Measurements from ENCODE around the gene ASTN2.

ASTN2 gene

DNA sequence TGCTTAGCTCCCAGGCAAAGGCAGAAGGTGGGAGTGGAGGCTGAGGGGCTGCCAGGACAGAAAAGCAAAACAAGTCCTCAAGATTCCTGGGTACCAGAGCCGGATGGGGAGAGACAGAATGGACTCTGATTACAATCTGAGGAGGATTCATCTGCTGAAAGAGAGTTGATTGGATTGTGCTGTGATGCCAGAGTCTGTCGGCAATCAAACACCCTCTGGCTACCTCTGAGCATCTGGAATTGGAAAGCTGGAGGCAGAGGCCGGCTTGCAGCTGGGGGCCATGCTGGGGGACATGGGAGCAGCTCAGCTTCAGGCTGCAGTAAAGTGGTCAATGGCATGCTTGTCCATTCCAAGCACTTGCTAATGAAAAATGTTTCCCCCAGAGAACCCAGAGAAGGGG lies 59.3 kb downstream of the ASTN2 start:
- no peak for DNase-seq (ENCODE audit: low spot score)

DNA sequence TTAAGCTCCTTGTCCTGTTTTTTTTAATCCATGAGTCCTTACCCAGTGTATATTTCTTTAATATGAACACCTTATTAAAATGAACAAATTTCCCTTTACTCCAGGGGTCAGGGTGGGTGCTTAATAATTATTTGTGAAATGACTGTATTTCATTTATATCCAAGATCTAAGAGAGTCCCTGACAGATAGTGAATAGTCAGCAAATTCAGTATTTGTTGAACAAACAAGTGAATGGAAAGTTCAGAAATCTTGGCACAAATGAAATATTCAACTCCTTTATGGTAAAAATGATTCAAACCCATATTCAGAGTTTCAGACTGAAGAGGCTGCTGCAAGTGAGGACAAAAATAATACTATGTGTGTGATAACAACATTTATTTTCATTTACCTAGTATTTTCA lies 59.9 kb downstream of the ASTN2 start:
- no peak for DNase-seq (ENCODE audit: low spot score)

DNA sequence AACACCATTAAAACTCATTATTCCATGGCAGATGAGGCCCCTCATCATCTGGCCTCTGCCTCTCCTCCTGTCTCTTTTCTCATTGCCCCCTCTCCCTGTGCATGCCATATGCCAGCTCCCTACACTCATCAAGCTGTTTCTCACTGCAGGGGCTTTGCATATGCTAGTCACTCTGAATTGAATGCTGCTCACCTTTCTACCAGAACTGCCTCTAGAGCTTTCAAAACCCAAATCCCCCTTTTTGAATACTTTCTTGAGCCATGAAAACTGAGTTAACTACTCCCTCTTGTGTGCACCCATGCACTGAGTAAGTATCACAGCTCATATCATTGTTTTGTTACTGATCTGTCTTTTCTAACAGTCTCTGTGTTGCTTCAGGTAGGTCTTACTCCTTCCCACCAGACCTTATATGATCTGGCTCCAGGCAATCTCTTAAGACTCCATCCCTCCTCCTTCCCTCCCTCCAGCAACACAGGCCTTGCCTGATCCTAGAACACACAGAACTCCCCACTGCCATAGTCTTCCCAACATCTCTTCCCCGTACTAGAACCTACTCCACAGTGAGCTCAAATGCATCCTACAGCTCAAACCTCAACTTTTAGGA lies 60.5 kb downstream of the ASTN2 start:
- DNase-seq (ENCODE audit: low spot score): no peak

DNA sequence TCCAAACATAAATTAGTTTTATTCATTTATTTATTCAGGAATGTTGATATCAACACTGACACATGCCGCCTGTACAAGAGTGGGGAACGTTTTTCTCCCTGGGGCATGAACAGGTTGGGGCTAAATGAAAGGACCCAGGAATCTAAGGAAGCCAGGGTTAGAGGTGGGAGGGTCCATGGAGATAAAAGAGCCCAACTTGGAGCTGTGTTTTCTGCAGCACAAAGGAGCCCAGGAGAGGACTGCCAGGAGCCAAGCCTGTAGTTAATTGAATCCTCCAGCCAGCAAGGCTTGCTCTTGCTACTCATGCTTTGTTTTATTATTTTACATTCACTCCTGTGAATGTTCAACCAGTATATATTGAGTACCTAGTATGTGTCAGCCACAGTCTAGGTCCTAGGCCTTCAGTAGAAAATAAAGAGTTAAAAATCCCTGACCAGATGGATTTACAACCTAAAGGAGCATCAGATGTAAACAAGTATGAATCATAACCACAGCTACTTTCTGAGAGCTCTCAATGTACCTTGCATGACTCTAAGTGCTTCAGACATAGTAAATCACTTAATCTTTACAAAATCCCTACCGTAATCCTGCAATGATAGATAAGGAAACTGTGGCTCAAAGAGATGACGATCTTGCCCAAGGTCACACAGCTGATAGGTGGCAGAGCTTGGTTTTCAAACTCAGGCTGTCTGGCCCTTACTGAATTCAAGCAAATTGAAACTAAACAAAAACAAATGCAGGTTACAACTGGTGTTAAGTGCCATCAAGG lies 69.8 kb downstream of the ASTN2 start:
- no peak for DNase-seq (ENCODE audit: low spot score)

DNA sequence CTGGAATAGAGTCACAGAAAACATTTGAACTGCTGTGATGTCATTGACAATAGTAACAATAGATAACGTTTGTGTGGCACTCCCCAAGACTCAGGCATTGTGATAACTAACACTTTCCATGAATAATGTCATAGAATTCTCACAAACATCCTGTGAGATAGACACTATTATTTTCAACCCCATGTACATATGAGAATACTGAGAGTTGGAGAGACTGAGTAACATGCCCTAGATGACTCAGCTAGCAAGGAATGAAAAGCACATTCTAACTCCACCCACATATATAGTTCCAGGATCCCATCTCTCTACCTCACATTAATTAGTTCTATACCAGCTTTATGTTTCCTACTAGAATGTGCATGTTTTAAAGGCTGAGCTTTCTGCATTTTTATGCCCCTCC lies 71.4 kb downstream of the ASTN2 start:
- DNase-seq (ENCODE audit: low spot score): no peak

DNA sequence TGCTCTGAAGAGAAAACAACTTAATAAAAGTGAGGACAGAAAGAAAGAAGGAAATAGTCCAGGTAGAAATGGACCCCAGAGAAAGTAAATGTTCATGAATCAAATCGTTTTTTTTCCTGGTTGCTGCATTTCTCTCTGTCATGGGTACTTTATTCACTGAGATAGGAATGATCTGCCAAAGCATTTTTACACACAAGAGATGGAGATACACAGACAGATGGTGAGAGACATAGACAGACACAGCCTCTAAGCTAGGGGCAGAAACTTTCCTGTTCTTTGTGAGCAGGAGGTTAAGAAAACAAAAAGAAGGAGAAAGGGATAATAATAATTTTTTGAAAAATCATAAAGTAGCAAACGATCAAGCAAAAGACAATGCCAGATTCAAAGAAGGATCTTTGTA lies 73.7 kb downstream of the ASTN2 start:
- DNase-seq (ENCODE audit: low spot score): no peak

DNA sequence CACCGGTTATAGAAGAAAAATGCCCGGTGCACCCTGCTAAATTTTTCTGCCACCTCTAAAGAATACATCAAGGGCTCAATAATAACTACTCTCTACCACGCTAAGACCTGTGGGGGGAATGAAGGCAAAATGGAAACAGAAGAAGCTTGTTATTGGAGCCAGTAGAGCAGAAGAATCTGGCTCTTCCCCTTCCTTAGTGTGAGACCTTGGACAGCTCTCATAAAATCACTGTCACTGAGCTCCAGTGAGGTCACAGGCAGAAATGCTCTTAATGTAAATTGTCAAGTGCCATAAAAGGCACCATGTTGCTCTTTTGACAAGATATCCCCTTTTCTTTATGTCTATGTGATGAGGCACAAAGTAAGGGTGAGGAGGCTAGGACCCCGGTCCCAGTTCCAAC lies 74.4 kb downstream of the ASTN2 start:
- no peak for DNase-seq (ENCODE audit: low spot score)

DNA sequence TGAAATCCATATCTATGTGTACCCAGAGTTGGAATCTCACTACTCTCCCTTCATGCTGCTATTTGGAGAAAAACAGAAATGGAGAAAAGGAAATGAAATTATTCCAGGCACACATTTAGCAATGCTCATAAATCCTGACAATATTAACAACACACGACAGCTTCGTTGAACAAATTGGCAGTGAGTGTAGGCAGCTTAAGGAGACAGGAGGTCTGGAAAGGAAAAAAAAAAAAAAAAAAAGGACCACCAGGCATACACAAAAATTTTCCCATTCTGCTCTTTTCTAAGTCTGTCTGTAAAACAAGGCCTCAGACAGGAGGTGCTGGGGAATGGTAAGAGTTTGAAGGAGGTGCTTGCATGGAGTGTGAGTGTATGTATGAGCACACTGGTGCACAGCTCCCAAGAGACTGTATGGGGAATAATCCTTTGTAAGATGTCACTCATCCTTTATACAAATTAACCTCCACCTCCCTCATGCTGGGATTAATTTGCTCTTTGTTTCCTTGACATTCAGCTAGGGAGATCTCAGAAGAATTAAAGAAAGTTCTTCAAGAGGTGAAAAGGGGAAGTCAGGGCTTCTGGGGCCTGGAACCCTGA lies 78.9 kb downstream of the ASTN2 start:
- no peak for DNase-seq (ENCODE audit: low spot score)

DNA sequence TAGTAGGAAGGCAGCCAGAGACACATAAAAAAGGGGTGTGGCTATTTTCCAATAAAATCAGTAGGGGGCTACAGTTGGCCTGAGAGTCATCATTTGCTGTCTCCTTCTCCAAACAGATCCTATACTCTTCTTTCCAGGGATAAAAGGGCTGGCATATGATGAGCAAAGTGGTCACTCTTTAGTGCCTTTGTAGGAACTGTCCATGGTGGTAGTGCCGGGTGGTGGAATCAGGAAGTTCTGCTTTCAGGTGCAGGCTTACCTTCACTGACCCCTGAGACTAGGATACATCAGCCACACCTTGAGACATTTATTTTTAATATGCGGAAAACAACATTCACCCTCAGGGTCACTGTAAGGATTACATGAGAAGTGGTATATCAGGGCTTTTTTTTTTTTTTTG lies 80.8 kb downstream of the ASTN2 start:
- no peak for DNase-seq (ENCODE audit: low spot score)

DNA sequence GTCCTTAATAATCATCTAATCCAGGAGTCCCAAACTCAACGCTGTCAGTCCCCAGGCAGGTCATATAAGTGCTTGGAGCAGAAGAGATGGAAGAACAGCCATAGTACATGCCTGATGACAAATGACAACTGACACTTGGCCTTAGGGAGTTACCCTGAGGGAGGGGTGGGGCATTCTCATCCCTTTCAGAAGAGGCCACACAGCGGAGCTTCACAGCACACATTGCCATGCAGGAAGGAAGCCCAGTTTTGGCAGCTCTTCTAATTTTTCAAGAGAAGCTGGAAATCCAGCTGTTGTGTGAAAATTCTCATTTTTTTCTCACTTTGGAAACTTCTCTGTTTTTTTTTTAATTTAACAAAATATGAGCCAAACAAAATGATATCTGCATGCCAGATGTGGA lies 89.0 kb downstream of the ASTN2 start:
- DNase-seq (ENCODE audit: low spot score): no peak

DNA sequence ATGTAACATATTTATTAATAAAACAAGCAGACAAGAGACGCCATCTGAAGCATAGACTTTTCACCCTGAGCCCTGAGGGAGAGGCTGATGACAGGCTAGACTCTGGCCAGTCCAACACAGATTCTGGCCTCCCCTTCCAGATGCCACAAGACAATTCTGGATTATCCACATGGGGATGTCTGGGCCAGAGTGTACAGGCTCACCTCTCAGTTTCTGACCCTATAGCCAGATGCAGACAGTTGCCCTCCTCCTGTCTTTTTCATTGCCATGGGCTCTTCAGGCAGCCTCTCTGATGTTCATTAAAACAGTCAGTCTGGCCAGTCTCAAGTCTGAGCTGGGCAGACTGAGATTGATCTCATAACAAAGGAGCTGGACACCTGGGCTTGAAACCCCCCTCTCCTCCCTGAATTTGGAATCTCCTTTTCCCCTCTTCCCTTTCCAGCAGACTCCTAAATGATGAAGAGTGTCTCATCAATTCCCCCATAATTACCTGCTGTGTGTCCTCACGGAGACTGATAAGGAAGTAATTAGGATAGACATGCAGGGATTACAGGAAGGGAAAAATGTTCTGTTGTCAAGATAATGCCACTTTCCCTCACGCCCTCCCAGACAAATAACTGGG lies 89.6 kb downstream of the ASTN2 start:
- DNase-seq (ENCODE audit: low spot score): no peak

DNA sequence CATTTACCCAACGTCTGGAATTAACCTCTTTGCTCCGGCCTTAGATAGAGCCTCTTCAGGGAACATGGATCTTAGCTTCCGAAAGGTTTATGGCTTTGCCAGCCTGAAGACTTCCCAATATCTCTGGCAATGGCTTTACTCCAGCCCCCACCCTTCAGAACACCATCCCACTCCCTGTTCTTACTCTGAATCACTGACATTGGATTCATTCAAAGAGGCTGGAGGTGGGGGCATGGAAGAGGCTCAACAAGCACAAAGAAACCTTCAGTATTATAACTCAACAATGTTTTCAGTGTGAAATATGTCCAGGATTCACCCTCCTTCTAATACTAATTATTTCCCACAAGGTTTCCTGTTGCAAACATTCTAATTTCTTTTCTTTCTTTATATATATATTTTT lies 91.5 kb downstream of the ASTN2 start:
- DNase-seq (ENCODE audit: low spot score): no peak

DNA sequence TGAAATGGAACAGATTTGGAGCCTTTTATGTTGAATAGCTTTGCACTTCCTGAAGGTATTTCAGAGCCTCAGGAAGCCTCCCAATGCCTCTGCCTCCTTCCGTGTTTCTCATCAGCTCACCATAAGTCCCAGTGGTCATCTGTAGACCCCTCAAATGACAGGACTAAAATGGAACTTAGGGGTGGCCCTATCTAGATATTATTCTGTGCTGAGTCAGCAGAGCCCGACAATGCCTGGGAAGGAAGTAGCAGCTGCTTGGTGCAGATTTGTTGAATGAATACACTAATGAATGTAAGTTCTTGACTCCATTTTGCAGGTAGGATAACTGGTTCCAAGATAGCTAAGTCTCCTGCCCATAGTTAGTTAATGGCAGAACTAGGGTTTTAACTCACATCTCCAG lies 97.7 kb downstream of the ASTN2 start:
- no peak for DNase-seq (ENCODE audit: low spot score)

DNA sequence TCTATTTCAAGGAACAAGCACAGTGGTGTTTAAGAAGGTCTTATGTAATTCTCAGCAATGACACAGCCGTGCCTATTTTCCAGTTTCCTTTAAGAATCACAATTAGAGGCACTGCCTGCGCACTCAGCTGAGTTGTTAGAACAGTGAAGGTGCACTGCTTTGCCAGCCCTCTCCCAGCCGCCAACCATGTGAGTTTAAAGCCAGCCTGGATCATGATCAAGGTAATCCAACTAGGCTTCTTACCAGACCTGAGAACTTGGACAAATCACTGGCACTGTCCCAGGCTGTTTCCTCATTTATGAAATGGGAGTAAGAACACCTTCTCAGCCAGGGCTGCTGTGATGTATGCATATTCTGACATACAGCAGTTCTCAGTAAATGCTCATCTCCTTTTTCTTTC lies 99.6 kb downstream of the ASTN2 start:
- no peak for DNase-seq (ENCODE audit: low spot score)

DNA sequence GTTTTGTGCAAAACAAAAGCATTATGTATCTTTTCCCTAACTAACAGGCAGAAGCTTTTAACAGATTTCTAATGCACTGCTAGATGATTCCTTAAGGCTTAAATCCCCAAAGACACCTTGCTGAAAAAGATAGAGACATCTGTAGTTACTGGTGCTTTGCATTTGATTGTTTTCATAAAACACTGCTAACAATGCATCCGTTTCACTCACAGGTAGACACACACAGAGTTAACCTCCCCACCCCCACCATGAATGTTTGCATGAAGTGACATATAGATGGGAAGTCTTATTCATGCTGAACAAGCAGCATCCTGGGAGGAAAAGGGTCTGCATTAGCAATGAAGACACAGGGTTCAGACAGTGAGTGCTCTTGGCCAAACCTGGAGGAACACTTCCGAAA lies 100.9 kb downstream of the ASTN2 start:
- DNase-seq (ENCODE audit: low spot score): no peak

DNA sequence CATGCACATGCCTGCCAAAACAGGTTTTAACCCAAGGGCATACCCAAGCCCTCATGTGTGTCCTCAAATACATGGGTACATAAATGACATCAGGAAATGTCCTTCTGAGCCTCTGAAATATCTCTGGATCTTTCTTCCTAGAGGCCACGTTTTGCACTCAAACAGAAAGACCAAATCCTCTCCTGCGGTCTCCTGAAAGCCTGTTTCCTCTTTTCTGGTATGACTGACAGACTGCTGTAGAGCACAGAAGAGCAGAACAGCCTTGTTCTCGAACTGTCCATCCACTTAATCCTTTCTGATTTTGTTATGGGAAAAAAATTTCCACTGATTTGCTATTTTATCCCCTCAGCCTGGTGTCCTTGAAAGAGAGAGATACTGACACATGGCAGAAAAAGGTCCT lies 107.2 kb downstream of the ASTN2 start:
- no peak for DNase-seq (ENCODE audit: low spot score)

DNA sequence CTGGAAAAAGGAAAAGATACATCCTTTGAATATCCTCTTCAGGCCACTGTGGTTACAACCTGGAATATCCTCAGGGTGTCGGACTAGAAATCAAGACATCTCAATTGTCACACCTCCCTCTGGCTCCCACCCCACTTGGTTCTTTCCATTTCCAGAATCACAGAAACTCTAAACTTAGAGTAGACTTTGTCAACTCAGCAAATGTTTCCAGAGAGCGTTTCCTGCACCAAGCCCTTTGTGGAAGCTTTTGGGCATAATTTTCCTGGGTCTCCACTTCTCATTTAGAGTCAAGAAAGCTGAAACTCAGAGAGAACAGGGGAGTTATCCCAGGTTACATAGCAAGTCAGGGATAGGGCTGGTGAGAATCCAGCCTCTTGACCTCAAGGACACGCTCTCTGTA lies 108.8 kb downstream of the ASTN2 start:
- no peak for DNase-seq (ENCODE audit: low spot score)

DNA sequence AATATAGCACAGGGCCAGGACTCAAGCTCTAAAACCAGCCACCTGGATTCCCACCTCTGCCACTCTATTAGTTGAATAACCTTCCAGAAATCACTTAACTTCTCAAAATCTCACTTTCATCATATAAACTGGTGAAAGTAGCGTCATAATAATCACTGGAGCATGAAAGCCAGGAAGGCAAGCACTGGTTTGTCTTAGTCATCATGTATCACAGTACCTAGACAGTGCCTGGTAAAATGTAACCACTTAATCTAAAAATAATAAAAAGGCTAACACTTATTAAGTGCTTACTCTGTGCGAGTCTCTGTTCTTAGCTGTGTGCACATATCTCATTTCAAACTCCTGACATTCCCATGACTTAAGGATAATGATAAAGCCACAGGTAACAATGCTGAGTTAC lies 109.4 kb downstream of the ASTN2 start:
- no peak for DNase-seq (ENCODE audit: low spot score)

DNA sequence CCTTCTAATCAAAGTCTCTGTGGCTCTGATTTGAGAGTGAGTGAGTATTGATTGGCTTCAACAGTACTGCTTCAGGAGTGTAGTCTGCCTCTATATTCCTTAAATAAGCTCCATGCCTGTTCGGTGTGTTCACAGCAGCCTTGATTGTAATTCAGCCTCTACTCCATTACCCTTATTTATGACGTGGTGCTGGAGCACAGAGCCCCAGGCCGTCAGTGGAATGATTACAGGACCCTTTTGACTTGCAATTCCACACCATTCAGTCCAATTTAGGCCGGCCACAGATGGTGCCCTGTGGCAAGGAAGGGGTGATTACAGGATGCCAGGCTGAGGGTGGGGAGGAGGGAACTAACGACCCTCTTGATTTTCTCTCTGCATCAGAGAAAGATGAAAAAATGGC lies 110.3 kb downstream of the ASTN2 start:
- no peak for DNase-seq (ENCODE audit: low spot score)

DNA sequence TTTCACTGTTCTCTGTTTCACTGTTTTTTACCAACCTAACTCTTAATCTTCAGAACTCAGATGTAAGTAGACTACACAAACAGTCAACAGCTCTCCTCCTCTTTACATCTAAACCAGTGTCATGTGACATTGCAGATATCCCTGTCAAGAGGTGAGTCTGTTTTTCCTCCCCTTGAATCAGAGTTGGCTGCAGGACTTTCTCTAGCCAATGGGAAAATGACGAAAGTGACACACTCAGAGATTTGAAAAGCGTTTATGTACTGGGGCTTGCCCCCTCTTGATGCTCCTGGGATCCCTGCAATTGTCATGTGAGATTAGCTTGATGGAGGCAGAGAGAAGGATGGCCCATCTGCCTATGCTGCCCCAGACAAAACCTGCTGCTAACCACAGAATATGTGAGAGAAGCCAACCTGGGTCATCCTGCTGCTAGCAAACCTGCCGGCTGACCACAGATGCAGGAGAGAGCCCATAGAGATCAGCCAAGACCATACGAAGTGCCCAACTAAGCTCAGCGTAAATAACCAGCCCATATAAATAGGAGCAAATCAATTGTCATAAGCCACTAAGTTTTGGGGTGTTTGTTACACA lies 111.1 kb downstream of the ASTN2 start:
- no peak for DNase-seq (ENCODE audit: low spot score)

DNA sequence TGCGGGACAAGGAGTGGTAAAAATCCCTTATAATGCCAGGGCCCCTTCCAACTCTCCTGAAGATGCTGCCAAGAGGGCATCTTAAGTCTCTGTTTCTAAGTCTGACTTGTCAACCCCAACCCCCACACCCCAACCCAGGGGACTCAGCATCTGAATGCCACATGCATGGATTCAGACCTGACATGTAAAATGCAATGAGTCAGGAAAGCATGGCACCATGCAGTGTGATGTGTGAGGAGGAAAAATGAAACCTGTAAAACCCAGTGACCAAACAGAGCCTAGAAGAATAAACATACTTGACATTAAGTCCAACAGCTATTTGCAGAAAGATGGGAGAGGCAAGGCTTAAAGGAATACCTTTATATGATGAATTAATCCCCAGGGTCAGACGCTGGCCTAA lies 112.4 kb downstream of the ASTN2 start:
- no peak for DNase-seq (ENCODE audit: low spot score)

DNA sequence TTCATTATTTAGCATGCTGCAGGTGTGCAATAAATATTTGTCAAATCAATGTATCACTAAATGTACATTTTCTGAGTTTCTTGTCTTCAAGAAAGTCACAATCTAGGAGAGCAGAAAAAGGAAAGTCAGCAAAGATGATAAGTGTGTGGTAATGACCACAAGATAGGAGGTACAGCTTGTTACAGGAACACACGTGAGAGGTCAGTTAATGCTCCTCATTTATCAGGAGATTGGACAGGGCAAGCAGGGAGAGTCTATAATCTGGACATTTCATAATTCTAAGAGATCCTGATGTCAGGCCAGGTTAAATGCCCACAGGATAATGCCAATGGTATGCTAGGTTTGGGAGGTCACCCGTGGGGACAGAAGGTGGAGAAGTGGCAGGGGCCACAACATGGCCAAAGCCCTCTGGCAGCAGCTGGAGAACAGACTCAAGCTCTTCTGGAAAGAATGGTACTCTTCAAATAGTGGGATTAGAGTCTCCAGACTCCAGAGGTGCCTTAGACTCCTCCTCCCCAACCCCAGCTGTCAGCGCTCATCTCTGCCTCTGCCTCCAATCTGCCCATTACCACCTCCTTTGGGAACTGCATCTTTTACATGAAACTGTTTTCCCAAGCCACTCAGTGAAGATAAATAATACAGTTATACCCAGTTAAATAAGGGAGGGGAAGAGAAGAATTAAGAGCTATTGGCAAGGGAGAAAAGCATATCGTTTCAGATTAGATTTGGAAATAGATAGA lies 114.3 kb downstream of the ASTN2 start:
- DNase-seq (ENCODE audit: low spot score): no peak
